GM18868 (cell line): Measurements from ENCODE around the gene TSPAN11.

Experiments
- ATAC-seq: cut with Tn5 transposase; IDR thresholded peaks from one replicate; pipeline ENCODE4 v1.9.1; 2021; ENCODE audit warnings: mild to moderate bottlenecking, moderate library complexity; ENCODE audit not compliant: unreplicated experiment

TSPAN11 gene

GRCh38 chr12:30977537-30978349 lies 51.2 kb downstream of the TSPAN11 start:
- no peak for ATAC-seq

DNA sequence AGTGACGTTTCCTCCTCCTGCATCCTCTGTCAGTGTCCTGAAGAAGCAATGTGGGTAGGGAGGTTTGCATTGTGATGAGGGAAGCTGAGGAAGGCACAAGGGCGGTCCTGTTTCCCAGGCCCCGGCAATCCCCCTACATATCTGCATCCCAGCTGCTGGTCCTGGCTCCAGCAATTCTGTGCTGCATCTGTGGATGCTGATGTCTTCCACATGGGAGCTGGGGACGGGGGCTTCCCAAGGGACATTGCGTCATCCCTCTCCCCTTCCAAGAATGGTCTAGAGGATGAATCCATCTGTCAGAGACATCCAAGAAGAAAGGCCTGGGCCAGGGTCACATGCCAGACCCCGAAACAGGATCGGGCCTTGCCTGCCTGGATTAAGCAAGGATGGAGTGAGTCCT lies 52.1 kb downstream of the TSPAN11 start:
- no peak for ATAC-seq

DNA sequence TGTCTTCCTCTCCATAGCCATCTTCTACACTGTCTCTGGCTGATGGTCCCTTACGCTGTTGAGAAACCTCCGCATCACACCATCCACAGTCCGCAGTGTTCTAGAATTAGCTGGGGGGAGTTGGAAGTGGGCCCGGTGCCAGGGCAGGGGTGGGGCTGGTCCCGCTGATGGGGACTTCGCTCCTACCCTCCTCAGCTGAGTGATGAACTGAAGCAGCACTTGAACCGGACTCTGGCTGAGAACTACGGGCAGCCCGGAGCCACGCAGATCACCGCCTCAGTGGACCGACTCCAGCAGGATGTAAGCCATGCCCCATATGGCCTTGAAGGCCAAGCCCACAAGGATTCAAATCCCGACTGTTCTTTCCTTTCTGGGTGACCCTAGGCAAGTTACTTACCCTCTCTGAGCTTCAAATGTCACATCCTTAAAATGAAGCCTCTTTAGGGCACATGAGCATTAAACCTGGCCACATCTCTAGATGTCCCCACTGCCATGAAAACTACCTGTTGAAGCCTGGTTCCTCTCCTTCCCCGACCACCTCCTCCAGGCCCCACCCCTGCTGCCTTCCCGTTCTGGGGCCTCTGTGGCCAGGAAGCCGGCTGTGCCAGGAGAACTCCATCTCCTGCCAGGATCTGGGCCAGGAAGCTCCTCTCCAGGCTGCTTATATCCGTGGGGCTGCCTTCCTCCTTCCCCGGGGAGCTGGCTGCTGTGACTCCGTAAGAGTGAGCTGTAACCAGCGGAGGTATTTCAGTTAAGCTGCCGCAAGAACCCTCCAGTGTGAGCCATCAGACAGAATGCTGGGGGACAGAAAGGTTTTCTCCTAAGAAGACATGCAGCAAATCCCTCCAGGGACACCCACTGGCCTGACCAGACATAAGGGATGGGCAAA lies 53.1 kb downstream of the TSPAN11 start:
- ATAC-seq: no peak

GRCh38 chr12:30980955-30981662 lies 54.6 kb downstream of the TSPAN11 start:
- no peak for ATAC-seq

- no peak for ATAC-seq
These were observed 55.9 kb downstream of the TSPAN11 start for GRCh38 chr12:30982413-30982812.

GRCh38 chr12:30985814-30986452 lies 59.4 kb downstream of the TSPAN11 start:
- ATAC-seq: peak; percentile 80

- no peak for ATAC-seq
These were observed 61.5 kb downstream of the TSPAN11 start for GRCh38 chr12:30988086-30988485.

DNA sequence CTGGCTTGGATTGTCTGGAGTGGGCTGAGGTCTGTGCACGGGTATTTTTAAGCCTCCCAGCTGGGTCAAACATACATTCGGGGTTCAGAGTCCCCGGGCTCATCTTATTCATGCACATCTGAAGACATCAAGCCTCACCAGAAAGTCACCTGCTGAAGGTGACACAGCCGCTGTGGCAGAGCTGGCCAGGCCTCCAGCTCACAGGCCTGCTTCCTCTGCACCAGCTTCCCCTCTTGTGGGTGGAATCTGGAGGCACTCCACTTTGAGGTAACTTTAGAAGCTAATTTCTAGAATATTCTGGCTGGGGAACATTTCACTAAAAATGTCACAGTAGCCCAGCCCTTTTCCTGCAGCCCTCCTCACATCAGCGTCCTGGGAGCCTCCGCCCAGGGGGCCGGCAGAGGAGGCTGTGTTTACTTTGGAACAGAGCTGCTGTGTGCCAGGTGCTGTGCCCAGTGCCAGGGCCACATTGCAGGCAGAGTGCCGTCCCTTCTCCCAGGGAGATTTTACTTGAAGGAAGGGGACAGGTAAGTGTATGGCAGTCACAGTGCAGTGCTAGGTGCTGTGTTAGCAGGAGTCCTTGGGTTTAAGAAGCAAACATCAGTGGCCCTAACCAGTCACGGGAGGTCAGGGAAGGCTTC lies 62.2 kb downstream of the TSPAN11 start:
- ATAC-seq: no peak

GRCh38 chr12:30989754-30990153 lies 63.2 kb downstream of the TSPAN11 start:
- ATAC-seq: peak; percentile 38

DNA sequence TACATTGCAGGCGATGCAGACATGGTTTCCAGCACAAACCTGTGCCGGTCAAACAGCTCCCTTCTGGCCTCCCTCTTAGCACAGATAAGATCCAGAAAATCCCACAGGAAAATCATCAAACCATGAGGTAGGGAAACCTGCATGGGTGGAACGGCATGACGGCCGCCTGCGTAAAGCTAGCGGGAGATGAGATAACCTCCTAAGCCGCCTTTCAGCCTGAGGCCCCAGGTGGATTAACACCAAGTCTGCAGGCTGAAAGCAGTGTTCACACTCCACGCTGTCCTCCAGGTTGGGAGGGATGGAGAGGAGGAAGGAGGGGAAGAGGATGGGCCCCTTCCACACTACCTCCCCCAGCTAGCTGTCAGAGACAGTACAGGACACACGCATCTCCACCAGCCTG lies 63.8 kb downstream of the TSPAN11 start:
- no peak for ATAC-seq

- no peak for ATAC-seq
These were observed 64.2 kb downstream of the TSPAN11 start for GRCh38 chr12:30990776-30991175.

DNA sequence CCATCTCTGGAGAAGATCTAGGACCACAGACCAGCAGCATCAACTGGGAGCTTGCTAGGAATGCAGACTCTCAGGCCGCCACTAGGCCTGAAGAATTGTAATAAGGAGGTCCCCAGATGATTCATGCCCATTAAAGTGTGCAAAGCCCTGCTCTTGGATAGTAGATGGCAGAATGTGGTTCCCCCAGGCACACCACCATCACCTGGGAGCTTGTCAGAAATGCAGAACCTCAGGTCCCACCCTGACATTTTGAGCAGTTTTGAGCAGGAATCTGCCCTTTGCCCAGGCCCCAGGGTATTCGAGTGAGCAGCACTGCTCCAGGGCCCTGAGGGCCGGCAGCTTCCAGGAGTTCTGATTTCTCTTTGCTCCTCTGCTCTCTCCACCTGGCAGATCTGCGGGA lies 64.9 kb downstream of the TSPAN11 start:
- ATAC-seq: no peak

DNA sequence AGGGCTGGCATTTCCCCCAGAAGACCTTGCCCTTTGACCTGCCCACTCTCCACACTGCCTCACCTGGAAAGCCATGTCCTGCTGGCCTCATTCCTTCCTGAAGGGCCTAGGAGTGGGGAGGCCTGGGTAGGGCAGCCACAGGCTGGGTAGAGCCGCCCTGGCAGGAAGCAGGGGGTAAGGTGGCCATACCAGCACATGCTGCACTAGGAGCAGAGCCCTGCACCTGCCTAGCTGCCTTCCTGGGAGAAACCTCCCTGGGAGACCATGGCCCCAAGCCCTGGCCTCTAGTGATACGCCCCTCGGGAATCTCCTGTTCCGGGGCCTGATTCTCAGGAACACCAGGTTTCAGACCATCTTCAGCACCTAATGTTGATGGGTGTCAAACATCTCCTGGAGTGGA lies 65.8 kb downstream of the TSPAN11 start:
- ATAC-seq: no peak

DNA sequence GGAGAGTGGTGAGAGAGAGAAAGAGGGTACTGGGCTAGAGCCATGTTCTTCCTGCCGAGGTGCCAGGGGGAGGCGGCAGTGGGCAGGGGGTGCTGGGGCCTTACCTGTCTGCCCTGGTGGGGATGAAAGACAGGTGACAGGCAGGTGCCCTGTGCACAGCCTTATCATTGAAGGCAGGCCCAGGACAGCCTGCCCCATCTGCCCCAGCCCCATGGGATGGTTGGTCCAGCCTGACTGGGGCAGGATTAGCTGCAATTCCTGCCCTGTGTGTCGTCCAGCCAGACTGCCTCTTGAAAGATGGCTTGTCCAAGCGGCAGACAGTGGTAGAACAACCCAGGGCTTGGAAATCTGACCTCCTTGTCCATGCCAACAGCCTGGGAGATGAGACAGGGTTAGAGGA lies 67.2 kb downstream of the TSPAN11 start:
- no peak for ATAC-seq

DNA sequence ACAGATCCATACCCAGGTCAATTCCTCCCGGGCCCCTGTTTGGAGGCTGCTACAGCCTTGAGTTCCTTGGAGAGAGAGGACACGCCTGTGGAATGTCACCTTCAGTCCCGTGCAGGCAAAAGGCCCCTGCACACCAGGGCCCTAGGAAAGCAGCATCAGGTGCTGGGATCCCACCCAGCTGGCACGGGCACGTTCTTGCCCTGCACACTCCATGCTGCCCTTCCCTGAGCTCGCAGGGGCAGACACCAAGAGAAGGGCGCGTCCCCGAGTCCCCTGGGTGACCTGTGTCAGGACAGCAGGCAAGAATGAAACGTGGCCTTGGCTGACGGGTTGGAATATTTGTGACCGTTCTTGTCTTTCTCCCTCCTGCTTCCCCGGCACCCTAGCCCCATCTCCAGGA lies 67.7 kb downstream of the TSPAN11 start:
- no peak for ATAC-seq

GRCh38 chr12:30996255-30996654 lies 69.7 kb downstream of the TSPAN11 start:
- ATAC-seq: no peak

- ATAC-seq: no peak
These were observed 70.2 kb downstream of the TSPAN11 start for GRCh38 chr12:30996752-30997151.

GRCh38 chr12:30997685-30998440 lies 71.3 kb downstream of the TSPAN11 start:
- no peak for ATAC-seq

- no peak for ATAC-seq
These were observed 72.5 kb downstream of the TSPAN11 start for GRCh38 chr12:30999011-30999410.

DNA sequence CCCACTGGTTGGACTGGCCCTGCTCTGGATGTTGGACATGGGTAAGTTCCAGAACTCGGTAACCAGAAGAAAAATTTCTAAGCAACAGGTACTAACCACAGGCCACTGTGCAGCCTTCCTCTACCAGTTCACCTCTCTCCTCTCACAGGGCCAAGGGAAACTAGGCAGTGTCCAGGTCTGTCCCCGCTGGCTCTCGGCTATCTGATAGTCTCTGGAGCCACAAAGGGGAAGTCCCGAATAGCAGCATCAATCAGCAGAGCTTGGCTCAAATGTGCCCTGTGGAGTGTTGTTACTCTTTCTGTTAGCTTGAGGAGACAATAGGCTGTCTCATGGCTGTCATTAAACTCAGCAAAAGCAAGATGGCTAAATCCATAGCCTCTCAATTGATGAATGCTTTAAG lies 73.2 kb downstream of the TSPAN11 start:
- ATAC-seq: no peak
